Measurements from ENCODE around the gene CENPH.
A peak's percentile ranks its signal among the peaks of the same experiment; 100 is the strongest.

Gene CENPH

DNA sequence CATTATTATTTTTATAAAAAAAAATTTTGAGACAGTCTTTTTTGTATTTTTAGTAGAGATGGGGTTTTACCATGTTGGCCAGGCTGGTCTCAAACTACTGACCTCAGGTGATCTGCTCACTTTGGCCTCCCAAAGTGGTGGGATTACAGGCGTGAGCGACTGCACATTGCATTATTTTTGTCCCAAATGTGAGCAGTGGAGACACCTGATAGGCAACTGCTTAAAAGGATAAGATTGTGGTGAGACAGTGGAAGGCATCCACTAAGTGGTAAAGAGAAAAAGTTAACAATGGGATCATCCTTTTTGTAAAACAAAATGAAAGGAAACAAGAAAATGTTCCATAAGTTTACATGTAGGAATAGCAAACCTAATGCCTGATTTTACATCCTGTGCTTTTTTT, 2.0 kb upstream of the CENPH start:
- H3K4me1 ChIP-seq, result peaks cover 0 to 15% (median 7%) of the 10 kb centered on the region in 4 donors
- H3K36me3 ChIP-seq, result no peaks in the 10 kb centered on the region
- intact Hi-C loops (cut with DNase I; ENCODE audit: low total_unique reads), result no loop called here
- no peak overlapping the region for H3K4me3 ChIP-seq
- no peak for DNase-seq
- no peaks in the 10 kb centered on the region for H3K9me3 ChIP-seq
- H3K27me3 ChIP-seq, result no peaks in the 10 kb centered on the region
- TF ChIP-seq CTCF (IDR thresholded peaks at IDR 0.05), result no peak
- no peak overlapping the region for H3K27ac ChIP-seq

GRCh38 chr5:69188811-69189161, 597 bp upstream of the CENPH start:
- DNase-seq, result no peak
- intact Hi-C loops (cut with DNase I; ENCODE audit: low total_unique reads), result no loop called here
- peak overlapping the region; percentile 70 to 74 for H3K27ac ChIP-seq
- peaks cover 0 to 15% (median 7%) of the 10 kb centered on the region in 4 donors for H3K4me1 ChIP-seq
- H3K36me3 ChIP-seq, result no peaks in the 10 kb centered on the region
- no peaks in the 10 kb centered on the region for H3K27me3 ChIP-seq
- H3K9me3 ChIP-seq, result no peaks in the 10 kb centered on the region
- peak overlapping the region; percentile 65 to 69 for H3K4me3 ChIP-seq
- no peak for TF ChIP-seq CTCF (IDR thresholded peaks at IDR 0.05)

- Histone ChIP-seq H3K4me1 (no peaks in the 10 kb centered on the region), H3K4me3 (no peak overlapping the region), H3K27me3 (no peaks in the 10 kb centered on the region), H3K36me3 (no peaks in the 10 kb centered on the region), H3K9me3 (no peaks in the 10 kb centered on the region), H3K27ac (no peak overlapping the region)
- intact Hi-C loops (cut with DNase I; ENCODE audit: low total_unique reads), result no loop called here
- DNase-seq, result no peak
- TF ChIP-seq CTCF (IDR thresholded peaks at IDR 0.05), result no peak
Measured at GRCh38 chr5:69202497-69202896, 13.1 kb downstream of the CENPH start.

GRCh38 chr5:69206528-69207190, 17.3 kb downstream of the CENPH start:
- intact Hi-C loops (cut with DNase I; ENCODE audit: low total_unique reads), result no loop called here
- H3K36me3 ChIP-seq, result no peaks in the 10 kb centered on the region
- DNase-seq, result no peak
- peaks cover 0 to 4% (median 0%) of the 10 kb centered on the region in 4 donors for H3K4me1 ChIP-seq
- no peak overlapping the region for H3K4me3 ChIP-seq
- no peak for TF ChIP-seq CTCF (IDR thresholded peaks at IDR 0.05)
- no peaks in the 10 kb centered on the region for H3K9me3 ChIP-seq
- H3K27me3 ChIP-seq, result no peaks in the 10 kb centered on the region
- H3K27ac ChIP-seq, result no peak overlapping the region

DNA sequence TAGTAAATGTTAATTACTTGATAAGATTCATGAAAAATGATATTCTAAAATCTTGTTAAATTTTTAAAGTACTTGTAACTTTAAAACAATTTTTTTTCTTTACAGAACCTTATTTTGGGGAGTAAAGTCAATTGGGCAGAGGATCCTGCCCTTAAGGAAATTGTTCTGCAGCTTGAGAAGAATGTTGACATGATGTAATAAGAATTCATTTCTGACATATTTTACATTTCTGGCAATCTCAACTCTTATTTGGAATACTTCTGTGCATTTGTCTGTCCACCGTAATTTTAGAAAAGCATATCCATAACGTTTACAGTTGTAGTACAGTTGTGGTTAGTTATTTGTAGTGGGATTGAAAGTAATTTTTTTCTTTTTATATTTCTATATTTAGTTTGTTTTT, 20.2 kb downstream of the CENPH start:
- Histone ChIP-seq H3K27me3 (no peaks in the 10 kb centered on the region), H3K4me3 (no peak overlapping the region), H3K36me3 (no peaks in the 10 kb centered on the region), H3K9me3 (no peaks in the 10 kb centered on the region), H3K4me1 (peaks cover 0 to 4% (median 0%) of the 10 kb centered on the region in 4 donors), H3K27ac (no peak overlapping the region)
- intact Hi-C loops (cut with DNase I; ENCODE audit: low total_unique reads), result loop anchor here (10.0 kb wide), 1 partner anchor 115 kb away; the partner anchor contains the start of gene SLC30A5
- DNase-seq, result no peak
- no peak for TF ChIP-seq CTCF (IDR thresholded peaks at IDR 0.05)

All from tibial artery (tissue), 4 donors.